ENCODE data around the gene CHRM1.

Gene CHRM1

GRCh38 chr11:62925308-62925707 is 4.1 kb upstream of the CHRM1 start:
- H3K79me2 ChIP-seq (ENCODE audit: low read length), result no peaks in the 10 kb centered on the region
- no peaks in the 10 kb centered on the region for H3F3A ChIP-seq (ENCODE audit: insufficient read depth, low read length)
- H2AFZ ChIP-seq (ENCODE audit: low read length), result no peak overlapping the region
- H3K4me1 ChIP-seq (ENCODE audit: low read length), result peaks cover 7% of the 10 kb centered on the region; the same call in 1 of the 2 replicates
- H3K4me3 ChIP-seq (ENCODE audit: low read length), result no peak overlapping the region
- TF ChIP-seq EZH2phosphoT487 (IDR thresholded peaks at IDR 0.05; ENCODE audit: low read length) (no peak), EZH2 (optimal IDR thresholded peaks at IDR 0.05; ENCODE audit: low read depth, low read length) (no peak), CTCF (IDR thresholded peaks at IDR 0.05; ENCODE audit: low read length) (no peak)
- H4K20me1 ChIP-seq (ENCODE audit: insufficient read depth, low read length), result no peaks in the 10 kb centered on the region
- H3K9me3 ChIP-seq (replicated peaks; ENCODE audit: insufficient read depth, low read length), result no peaks in the 10 kb centered on the region
- no peak overlapping the region for H3K4me2 ChIP-seq (ENCODE audit: low read depth, low read length)
- H3K27ac ChIP-seq (ENCODE audit: low read length), result no peak overlapping the region
- H3K9me2 ChIP-seq (replicated peaks; ENCODE audit: insufficient read depth, low read length), result no peaks in the 10 kb centered on the region
- DNase-seq, result no peak
- peaks cover 91% of the 10 kb centered on the region for H3K27me3 ChIP-seq (replicated peaks; ENCODE audit: insufficient read depth, low read length)
- H3K9ac ChIP-seq (ENCODE audit: low read length), result no peak overlapping the region
- no peaks in the 10 kb centered on the region for H3K36me3 ChIP-seq (replicated peaks; ENCODE audit: insufficient read depth, low read length)

- peak overlapping the region; percentile 72 for H3K4me2 ChIP-seq (ENCODE audit: low read depth, low read length)
- H4K20me1 ChIP-seq (ENCODE audit: insufficient read depth, low read length), result no peaks in the 10 kb centered on the region
- no peak overlapping the region for H3K9ac ChIP-seq (ENCODE audit: low read length)
- no peak overlapping the region for H2AFZ ChIP-seq (ENCODE audit: low read length)
- TF ChIP-seq CTCF (IDR thresholded peaks at IDR 0.05; ENCODE audit: low read length) (no peak), EZH2 (optimal IDR thresholded peaks at IDR 0.05; ENCODE audit: low read depth, low read length) (no peak), EZH2phosphoT487 (IDR thresholded peaks at IDR 0.05; ENCODE audit: low read length) (no peak)
- no peak overlapping the region for H3K27ac ChIP-seq (ENCODE audit: low read length)
- H3K4me1 ChIP-seq (ENCODE audit: low read length), result peaks cover 7% of the 10 kb centered on the region; the same call in 1 of the 2 replicates
- H3K9me3 ChIP-seq (replicated peaks; ENCODE audit: insufficient read depth, low read length), result no peaks in the 10 kb centered on the region
- peak; percentile 75 for DNase-seq
- H3F3A ChIP-seq (ENCODE audit: insufficient read depth, low read length), result no peaks in the 10 kb centered on the region
- peaks cover 91% of the 10 kb centered on the region for H3K27me3 ChIP-seq (replicated peaks; ENCODE audit: insufficient read depth, low read length)
- H3K36me3 ChIP-seq (replicated peaks; ENCODE audit: insufficient read depth, low read length), result no peaks in the 10 kb centered on the region
- no peaks in the 10 kb centered on the region for H3K79me2 ChIP-seq (ENCODE audit: low read length)
- no peak overlapping the region for H3K4me3 ChIP-seq (ENCODE audit: low read length)
- H3K9me2 ChIP-seq (replicated peaks; ENCODE audit: insufficient read depth, low read length), result no peaks in the 10 kb centered on the region
These were observed 2.6 kb upstream of the CHRM1 start for GRCh38 chr11:62923601-62924411.

GRCh38 chr11:62922653-62923431 is 1.7 kb upstream of the CHRM1 start:
- Histone ChIP-seq H2AFZ (ENCODE audit: low read length) (no peak overlapping the region), H3K36me3 (replicated peaks; ENCODE audit: insufficient read depth, low read length) (no peaks in the 10 kb centered on the region), H3K27ac (ENCODE audit: low read length) (no peak overlapping the region), H3K4me3 (ENCODE audit: low read length) (no peak overlapping the region), H4K20me1 (ENCODE audit: insufficient read depth, low read length) (no peaks in the 10 kb centered on the region), H3F3A (ENCODE audit: insufficient read depth, low read length) (no peaks in the 10 kb centered on the region), H3K4me1 (ENCODE audit: low read length) (peaks cover 7% of the 10 kb centered on the region; the same call in 1 of the 2 replicates), H3K9me2 (replicated peaks; ENCODE audit: insufficient read depth, low read length) (no peaks in the 10 kb centered on the region), H3K79me2 (ENCODE audit: low read length) (no peaks in the 10 kb centered on the region), H3K4me2 (ENCODE audit: low read depth, low read length) (no peak overlapping the region), H3K9me3 (replicated peaks; ENCODE audit: insufficient read depth, low read length) (no peaks in the 10 kb centered on the region), H3K9ac (ENCODE audit: low read length) (no peak overlapping the region), H3K27me3 (replicated peaks; ENCODE audit: insufficient read depth, low read length) (peaks cover 91% of the 10 kb centered on the region)
- TF ChIP-seq CTCF (IDR thresholded peaks at IDR 0.05; ENCODE audit: low read length) (peak; percentile 48), EZH2 (optimal IDR thresholded peaks at IDR 0.05; ENCODE audit: low read depth, low read length) (no peak)
- DNase-seq, result no peak
